Activated T-cell treated with anti-CD3 and anti-CD28 coated beads for 48 hours (primary cell): ENCODE results near the gene MIPOL1.
"Not testable (repeated sequence)": the region's sequence is repeated elsewhere in the genome, so short reads cannot be mapped to it uniquely, and the experiment has no call there.

ENCODE experiments used
- DNase-seq: peaks from one replicate; pipeline ENCODE4 v3.0.0-alpha.2; 2020; ENCODE audit warnings: low read depth

MIPOL1 gene

GRCh38 chr14:37401093-37401492 is 203.4 kb downstream of the MIPOL1 start:
- DNase-seq: no peak

DNA sequence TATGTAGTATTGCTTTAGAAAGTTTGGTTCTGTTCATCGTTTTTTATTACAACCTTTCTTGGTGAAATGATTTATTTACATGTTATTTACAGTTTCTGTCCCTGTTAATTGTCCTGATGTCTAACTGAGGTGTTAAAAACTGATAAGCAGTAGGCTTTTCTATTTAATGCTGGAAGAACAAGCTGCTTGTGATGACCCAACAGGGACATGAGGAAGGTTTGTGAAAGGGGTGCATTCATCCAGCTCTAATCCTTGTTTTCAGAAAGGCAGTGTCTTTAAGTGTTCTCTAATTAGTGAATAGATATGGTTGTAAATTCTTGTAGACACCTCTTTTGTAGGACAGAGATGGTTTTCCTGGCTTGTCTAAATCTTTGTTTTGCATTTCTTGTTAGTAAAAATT is 205.9 kb downstream of the MIPOL1 start:
- DNase-seq: no peak

GRCh38 chr14:37406095-37406494 is 208.4 kb downstream of the MIPOL1 start:
- DNase-seq: no peak

DNA sequence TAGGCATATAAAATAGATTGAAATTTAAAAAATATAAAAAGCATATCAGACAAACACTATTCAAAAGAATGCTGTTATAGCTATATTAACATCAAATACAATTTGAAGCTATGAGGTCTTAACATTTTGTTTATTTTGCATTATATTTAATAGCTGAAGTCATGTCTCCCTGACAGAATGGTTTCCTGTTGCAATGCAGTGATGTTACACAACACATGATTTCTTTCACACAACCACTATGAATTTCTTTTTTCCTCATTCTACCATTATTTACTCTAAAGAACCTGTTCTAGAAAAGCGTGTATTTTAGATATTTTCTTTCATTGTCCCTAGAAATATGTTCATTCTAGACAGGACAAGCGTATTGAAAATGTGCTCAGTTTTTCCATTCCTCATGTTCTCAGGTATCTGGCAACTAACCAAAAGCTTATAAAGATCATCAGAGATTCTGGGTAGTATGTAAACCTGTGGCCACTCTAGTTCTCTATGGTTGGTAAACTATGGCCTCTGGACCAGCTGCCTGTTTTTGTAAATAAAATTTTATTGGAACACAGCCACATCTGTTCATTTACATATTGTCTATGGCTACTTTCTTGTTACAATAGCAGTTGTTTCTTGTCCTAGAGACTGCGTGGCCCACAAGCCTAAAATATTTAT is 213.5 kb downstream of the MIPOL1 start:
- no peak for DNase-seq

GRCh38 chr14:37413050-37413449 is 215.3 kb downstream of the MIPOL1 start:
- no peak for DNase-seq

DNA sequence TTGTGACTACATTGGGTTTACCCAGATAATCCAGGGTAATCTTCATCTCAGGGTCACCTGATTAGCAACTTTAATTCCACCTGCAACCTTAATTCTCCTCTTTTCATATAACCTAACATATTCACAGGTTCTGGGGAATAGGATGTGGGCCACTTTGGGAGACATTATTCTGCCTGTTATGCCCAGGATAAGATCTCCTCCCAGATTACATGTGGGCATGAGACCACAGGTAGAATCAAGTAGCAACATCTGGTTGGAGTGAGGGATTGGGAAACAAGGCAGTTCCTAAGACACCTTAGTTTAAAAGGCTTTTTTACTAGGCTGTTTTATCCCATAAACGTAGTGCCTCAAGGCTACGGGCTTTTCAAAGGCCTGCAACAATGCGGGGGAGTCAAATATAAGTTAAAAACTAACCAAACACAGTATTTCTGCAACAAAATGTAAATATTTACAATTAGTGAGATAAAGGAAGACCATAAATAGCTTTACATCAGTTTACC is 215.8 kb downstream of the MIPOL1 start:
- DNase-seq: no peak

GRCh38 chr14:37416264-37416663 is 218.5 kb downstream of the MIPOL1 start:
- DNase-seq: no peak

GRCh38 chr14:37417151-37417550 is 219.4 kb downstream of the MIPOL1 start:
- no peak for DNase-seq

GRCh38 chr14:37417833-37418232 is 220.1 kb downstream of the MIPOL1 start:
- no peak for DNase-seq

DNA sequence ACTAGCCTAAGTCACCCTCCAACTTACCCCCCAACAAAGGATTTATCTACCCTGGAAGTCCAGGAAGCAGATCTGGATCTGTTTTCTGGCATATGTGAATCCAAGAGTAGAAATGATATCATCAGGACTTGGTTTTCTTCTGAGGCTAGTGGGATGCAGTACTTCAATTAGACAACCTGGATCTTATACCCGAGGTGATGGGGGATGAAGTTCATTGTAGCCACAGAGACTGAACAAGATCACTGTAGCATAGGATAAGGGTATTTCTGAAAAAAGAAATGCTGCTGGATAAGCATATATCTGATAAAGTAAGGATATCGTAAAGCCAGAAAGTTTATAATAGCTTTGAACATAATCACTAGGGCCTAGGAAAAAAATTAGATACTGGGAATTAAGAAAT is 222.9 kb downstream of the MIPOL1 start:
- DNase-seq: no peak

DNA sequence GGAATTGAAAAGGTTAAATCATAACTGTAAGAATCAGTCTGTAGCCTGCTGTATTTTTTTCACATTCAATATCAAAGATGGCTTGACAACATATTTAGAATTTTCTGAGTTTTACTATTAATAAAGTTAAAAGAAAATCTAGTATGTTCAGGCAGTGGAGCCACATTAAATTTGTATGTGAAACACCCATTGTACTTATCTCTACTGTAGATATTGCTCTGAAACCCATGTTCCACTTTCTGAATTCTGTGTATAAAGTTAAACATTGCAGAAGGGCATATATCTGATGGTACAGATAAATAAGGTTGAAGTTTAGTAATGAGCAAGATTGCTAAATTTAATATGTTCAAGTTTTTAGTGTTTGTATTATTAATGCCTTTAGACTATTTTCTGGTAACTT is 224.6 kb downstream of the MIPOL1 start:
- no peak for DNase-seq

GRCh38 chr14:37422748-37423147 is 225.0 kb downstream of the MIPOL1 start:
- no peak for DNase-seq

- DNase-seq: no peak
Measured at GRCh38 chr14:37428954-37429353, 231.2 kb downstream of the MIPOL1 start.

- no peak for DNase-seq
Measured at GRCh38 chr14:37429618-37430017, 231.9 kb downstream of the MIPOL1 start.

GRCh38 chr14:37434867-37435266 is 237.1 kb downstream of the MIPOL1 start:
- no peak for DNase-seq

DNA sequence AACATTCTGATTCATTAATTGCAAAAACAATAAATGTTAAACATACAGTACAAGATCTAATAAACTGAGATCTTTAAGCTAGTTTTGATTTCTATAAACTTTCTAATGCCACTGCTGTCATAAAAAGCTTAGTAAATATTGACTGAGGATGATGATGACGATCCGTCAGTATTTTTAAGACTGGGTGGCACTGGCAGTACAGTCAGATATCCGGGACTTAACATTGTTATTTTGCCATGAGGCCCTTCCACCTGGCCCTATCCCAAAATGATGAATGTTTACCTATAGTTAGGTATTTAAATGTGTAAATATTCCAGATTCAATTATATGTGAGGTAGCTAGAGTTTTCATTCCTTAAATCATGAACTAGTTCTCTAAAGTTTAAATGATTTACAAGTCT is 238.8 kb downstream of the MIPOL1 start:
- no peak for DNase-seq

GRCh38 chr14:37437490-37437889 is 239.8 kb downstream of the MIPOL1 start:
- no peak for DNase-seq

DNA sequence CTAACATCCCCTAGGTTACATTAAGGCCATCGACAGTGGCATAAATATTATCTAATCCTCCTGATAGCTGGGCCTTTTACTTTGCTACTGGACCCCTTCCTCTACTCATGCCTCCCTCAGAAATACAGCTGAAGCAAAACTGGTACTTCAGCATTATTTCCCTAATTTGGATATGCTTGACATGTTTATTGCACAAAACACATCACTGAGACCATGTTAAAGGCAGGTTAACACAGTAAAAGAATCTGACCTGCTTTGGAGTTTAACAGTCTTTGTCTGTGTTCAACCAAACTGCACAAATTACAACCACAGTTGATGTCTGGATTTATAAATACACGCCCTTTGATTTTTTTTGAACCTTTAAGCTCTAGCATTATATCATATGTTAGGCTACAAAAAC is 240.7 kb downstream of the MIPOL1 start:
- DNase-seq: no peak

GRCh38 chr14:37443461-37443860 is 245.7 kb downstream of the MIPOL1 start:
- DNase-seq: no peak

- DNase-seq: no peak
Measured at GRCh38 chr14:37447883-37448391, 250.2 kb downstream of the MIPOL1 start.

GRCh38 chr14:37452323-37452722 is 254.6 kb downstream of the MIPOL1 start:
- no peak for DNase-seq

GRCh38 chr14:37453985-37454384 is 256.2 kb downstream of the MIPOL1 start:
- DNase-seq: no peak

GRCh38 chr14:37457334-37457733 is 259.6 kb downstream of the MIPOL1 start:
- DNase-seq: no peak

DNA sequence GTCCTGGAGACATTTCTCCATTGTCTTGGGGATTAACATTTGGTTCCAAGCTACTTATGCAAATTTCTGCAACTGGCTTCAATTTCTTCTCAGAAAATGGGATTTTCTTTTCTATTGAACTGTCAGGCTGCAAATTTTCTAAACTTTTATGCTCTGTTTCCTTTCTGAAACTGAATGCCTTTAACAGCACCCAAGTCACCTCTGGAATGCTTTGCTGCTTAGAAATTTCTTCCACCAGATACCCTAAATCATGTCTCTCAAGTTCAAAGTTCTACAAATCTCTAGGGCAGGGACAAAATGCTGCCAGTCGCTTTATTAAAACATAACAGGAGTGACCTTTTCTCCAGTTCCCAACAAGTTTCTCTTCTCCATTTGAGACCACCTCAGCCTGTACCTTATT is 264.7 kb downstream of the MIPOL1 start:
- DNase-seq: not testable (repeated sequence)
